ENCODE results near the gene ALB.

ALB gene

GRCh38 chr4:73429826-73430587, 25.9 kb downstream of the ALB start:
- no peak for DNase-seq (ENCODE audit: low read depth in 2 of 2, low spot score in 1 of 2)

- no peak for DNase-seq (ENCODE audit: low read depth in 2 of 2, low spot score in 1 of 2)
Observed at GRCh38 chr4:73431813-73432168, 27.7 kb downstream of the ALB start.

GRCh38 chr4:73432169-73433000, 28.3 kb downstream of the ALB start:
- no peak for DNase-seq (ENCODE audit: low read depth in 2 of 2, low spot score in 1 of 2)

- no peak for DNase-seq (ENCODE audit: low read depth in 2 of 2, low spot score in 1 of 2)
Observed at GRCh38 chr4:73433140-73433539, 29.1 kb downstream of the ALB start.

- DNase-seq (ENCODE audit: low read depth in 2 of 2, low spot score in 1 of 2): no peak
Observed at GRCh38 chr4:73434311-73434710, 30.2 kb downstream of the ALB start.

- DNase-seq (ENCODE audit: low read depth in 2 of 2, low spot score in 1 of 2): no peak
Observed at GRCh38 chr4:73435984-73436383, 31.9 kb downstream of the ALB start, which contains the start of gene AFP. Gene AFP (plus strand): TSS chr4:73436221. CDS start chr4:73436263, 42 bp downstream.

GRCh38 chr4:73436674-73437557, 32.8 kb downstream of the ALB start:
- DNase-seq (ENCODE audit: low read depth in 2 of 2, low spot score in 1 of 2): no peak

GRCh38 chr4:73437558-73437956, 33.5 kb downstream of the ALB start:
- no peak for DNase-seq (ENCODE audit: low read depth in 2 of 2, low spot score in 1 of 2)

- DNase-seq (ENCODE audit: low read depth in 2 of 2, low spot score in 1 of 2): no peak
Observed at GRCh38 chr4:73438048-73438447, 34.0 kb downstream of the ALB start.

- DNase-seq (ENCODE audit: low read depth in 2 of 2, low spot score in 1 of 2): no peak
Observed at GRCh38 chr4:73438582-73439215, 34.6 kb downstream of the ALB start.

GRCh38 chr4:73439445-73439844, 35.4 kb downstream of the ALB start:
- no peak for DNase-seq (ENCODE audit: low read depth in 2 of 2, low spot score in 1 of 2)

- no peak for DNase-seq (ENCODE audit: low read depth in 2 of 2, low spot score in 1 of 2)
Observed at GRCh38 chr4:73439991-73440390, 35.9 kb downstream of the ALB start.

GRCh38 chr4:73440653-73441052, 36.6 kb downstream of the ALB start:
- DNase-seq (ENCODE audit: low read depth in 2 of 2, low spot score in 1 of 2): no peak

GRCh38 chr4:73442275-73442674, 38.2 kb downstream of the ALB start:
- no peak for DNase-seq (ENCODE audit: low read depth in 2 of 2, low spot score in 1 of 2)

- no peak for DNase-seq (ENCODE audit: low read depth in 2 of 2, low spot score in 1 of 2)
Observed at GRCh38 chr4:73443224-73443623, 39.1 kb downstream of the ALB start.

- no peak for DNase-seq (ENCODE audit: low read depth in 2 of 2, low spot score in 1 of 2)
Observed at GRCh38 chr4:73445383-73446335, 41.6 kb downstream of the ALB start.

- no peak for DNase-seq (ENCODE audit: low read depth in 2 of 2, low spot score in 1 of 2)
Observed at GRCh38 chr4:73446336-73446938, 42.4 kb downstream of the ALB start.

GRCh38 chr4:73447671-73448070, 43.6 kb downstream of the ALB start:
- DNase-seq (ENCODE audit: low read depth in 2 of 2, low spot score in 1 of 2): no peak

GRCh38 chr4:73448448-73449203, 44.5 kb downstream of the ALB start:
- DNase-seq (ENCODE audit: low read depth in 2 of 2, low spot score in 1 of 2): no peak

All from stimulated activated CD8-positive, alpha-beta memory T cell treated with anti-CD3 and anti-CD28 coated beads, Interleukin-4, amount 100 ng/mL, for 1 hour (primary cell).